Fibroblast of lung (primary cell): ENCODE results near the gene FSTL5. TPM values are rescaled to one million over a fixed set of nuclear protein-coding genes. Genes with fewer than 3 reads are reported as not detected.

Source experiments
- DNase-seq, 2 donors: peaks; one replicate each; pipeline versions ENCODE4 v3.0.0 to v3.0.0-alpha.2; 2010; ENCODE audit warnings: low read depth in 2 of 2
- H2AFZ ChIP-seq: 2 replicates; pipeline ENCODE4 v1.5.1; 2012; ENCODE audit warnings: low read length, control low read depth, inconsistent platforms
- H3K27ac ChIP-seq: 2 replicates; pipeline ENCODE4 v1.5.1; 2011; ENCODE audit warnings: low read length, control low read depth; ENCODE audit not compliant: insufficient read depth
- H3K27me3 ChIP-seq: 2 replicates; pipeline ENCODE4 v1.5.1; 2011; ENCODE audit warnings: mild to moderate bottlenecking, low read length; ENCODE audit not compliant: control insufficient read depth, insufficient read depth
- H3K36me3 ChIP-seq: 2 replicates; pipeline ENCODE4 v1.5.1; 2011; ENCODE audit warnings: low read length; ENCODE audit not compliant: control insufficient read depth, insufficient read depth
- H3K4me1 ChIP-seq: 2 replicates; pipeline ENCODE4 v1.5.1; 2011; ENCODE audit warnings: low read length; ENCODE audit not compliant: control insufficient read depth, insufficient read depth; ENCODE audit errors: extremely low read depth
- H3K4me2 ChIP-seq: 2 replicates; pipeline ENCODE4 v1.5.1; 2011; ENCODE audit warnings: low read length, control low read depth; ENCODE audit not compliant: insufficient read depth; ENCODE audit errors: extremely low read depth
- H3K4me3 ChIP-seq, 4 experiments: fragments of 200-600 bp in 1 of 4; sonication (generic) in 1 of 4; replicated peaks in 1 of 4; 2 replicates each; pipeline ENCODE4 v1.5.1; 2011 to 2016; ENCODE audit warnings: low read length in 4 of 4, low read depth in 3 of 4, mild to moderate bottlenecking in 3 of 4, control low read depth in 2 of 4, inconsistent platforms in 1 of 4, mixed read lengths in 1 of 4; ENCODE audit not compliant: insufficient read depth in 1 of 4; ENCODE audit errors: control extremely low read depth in 1 of 4
- H3K79me2 ChIP-seq: 2 replicates; pipeline ENCODE4 v1.5.1; 2012; ENCODE audit warnings: mild to moderate bottlenecking, low read length, inconsistent platforms; ENCODE audit not compliant: control insufficient read depth, insufficient read depth
- H3K9ac ChIP-seq: 2 replicates; pipeline ENCODE4 v1.5.1; 2011; ENCODE audit warnings: mild to moderate bottlenecking, low read length, control low read depth; ENCODE audit not compliant: insufficient read depth
- H3K9me3 ChIP-seq: 2 replicates; pipeline ENCODE4 v1.5.1; 2012; ENCODE audit warnings: low read depth, low read length; ENCODE audit not compliant: control insufficient read depth, insufficient read depth
- H4K20me1 ChIP-seq: 2 replicates; pipeline ENCODE4 v1.5.1; 2011; ENCODE audit warnings: low read length; ENCODE audit not compliant: control insufficient read depth, insufficient read depth; ENCODE audit errors: extremely low read depth
- CTCF ChIP-seq, 2 donors: IDR thresholded peaks in 1 of 2; conservative IDR thresholded peaks in 1 of 2; 1 replicate in 1 of 2; 2 replicates in 1 of 2; pipeline ENCODE4 v1.5.1; 2011 to 2012; ENCODE audit warnings: low read length in 2 of 2, control low read depth in 1 of 2, inconsistent platforms in 1 of 2, low read depth in 1 of 2, mild to moderate bottlenecking in 1 of 2
- EZH2 ChIP-seq: IDR thresholded peaks from 2 replicates; pipeline ENCODE4 v1.5.1; 2012; ENCODE audit warnings: low read length, control low read depth, mild to moderate bottlenecking; ENCODE audit errors: missing control alignments
- polyA plus RNA-seq, 2 donors: library from polyadenylated mRNA; depleted of rRNA in 1 of 2; stranded (reverse) in 1 of 2; unstranded in 1 of 2; fragments of >200 nt; gene quantifications; 2 replicates each; pipeline ENCODE4 v1.2.1, GENCODE V29; 2011 to 2012; ENCODE audit warnings: missing spikeins in 1 of 2
- total RNA-seq: library from RNA; depleted of rRNA; stranded (reverse); fragments of >200 nt; gene quantifications from 2 replicates; pipeline ENCODE4 v1.2.1, GENCODE V29; 2014

Gene FSTL5
- total and polyA plus RNA-seq, 2 donors (not counting 1 experiment from before 2014, with no cell fraction given), result 0.11 to 0.33 TPM

GRCh38 chr4:161827013-161827412 lies 336.8 kb downstream of the FSTL5 start:
- Histone ChIP-seq H3K27me3 (no peaks in the 10 kb centered on the region), H3K36me3 (no peaks in the 10 kb centered on the region), H3K4me1 (no peaks in the 10 kb centered on the region), H2AFZ (no peak overlapping the region), H4K20me1 (no peaks in the 10 kb centered on the region), H3K27ac (no peak overlapping the region), H3K79me2 (no peaks in the 10 kb centered on the region), H3K4me2 (no peak overlapping the region), H3K4me3 (no peak overlapping the region), H3K9ac (no peak overlapping the region), H3K9me3 (no peaks in the 10 kb centered on the region)
- TF ChIP-seq CTCF (conservative IDR thresholded peaks at IDR 0.05 in 1 of 2, IDR thresholded peaks at IDR 0.05 in 1 of 2; ENCODE audit: low read depth in 1 of 2, low read length in 2 of 2) (no peak), EZH2 (no peak)
- DNase-seq, result no peak

- Histone ChIP-seq H3K27me3 (no peaks in the 10 kb centered on the region), H3K27ac (no peak overlapping the region), H3K4me2 (no peak overlapping the region), H3K9me3 (no peaks in the 10 kb centered on the region), H2AFZ (no peak overlapping the region), H3K79me2 (no peaks in the 10 kb centered on the region), H4K20me1 (no peaks in the 10 kb centered on the region), H3K9ac (no peak overlapping the region), H3K36me3 (no peaks in the 10 kb centered on the region), H3K4me3 (no peak overlapping the region), H3K4me1 (no peaks in the 10 kb centered on the region)
- no peak for DNase-seq
- TF ChIP-seq EZH2 (no peak), CTCF (conservative IDR thresholded peaks at IDR 0.05 in 1 of 2, IDR thresholded peaks at IDR 0.05 in 1 of 2; ENCODE audit: low read depth in 1 of 2, low read length in 2 of 2) (no peak)
Observed at GRCh38 chr4:161823450-161823849, 340.4 kb downstream of the FSTL5 start.

GRCh38 chr4:161822174-161822573 lies 341.6 kb downstream of the FSTL5 start:
- Histone ChIP-seq H2AFZ (no peak overlapping the region), H3K9ac (no peak overlapping the region), H3K27ac (no peak overlapping the region), H3K27me3 (no peaks in the 10 kb centered on the region), H3K4me1 (no peaks in the 10 kb centered on the region), H3K36me3 (no peaks in the 10 kb centered on the region), H3K79me2 (no peaks in the 10 kb centered on the region), H3K4me2 (no peak overlapping the region), H3K4me3 (no peak overlapping the region), H4K20me1 (no peaks in the 10 kb centered on the region), H3K9me3 (no peaks in the 10 kb centered on the region)
- no peak for DNase-seq
- TF ChIP-seq CTCF (conservative IDR thresholded peaks at IDR 0.05 in 1 of 2, IDR thresholded peaks at IDR 0.05 in 1 of 2; ENCODE audit: low read depth in 1 of 2, low read length in 2 of 2) (no peak), EZH2 (no peak)
